ENCODE results near the gene MRPS14. TPM values are rescaled to one million over a fixed set of nuclear protein-coding genes. Genes with fewer than 3 reads are reported as not detected.

The MRPS14 gene

GRCh38 chr1:174964261-174964971 lies 58.8 kb downstream of the MRPS14 start:
- H3K27me3 ChIP-seq (ENCODE audit: control insufficient read depth in 1 of 2, insufficient read depth in 1 of 2, low read length in 2 of 2) = no peaks in the 10 kb centered on the region
- H4K8ac ChIP-seq (ENCODE audit: low read length) = no peak overlapping the region
- no peak overlapping the region for H3K27ac ChIP-seq (ENCODE audit: low read length, poor library complexity, severe bottlenecking)
- H3K14ac ChIP-seq (ENCODE audit: low read length in 2 of 2) = no peak overlapping the region
- H2BK120ac ChIP-seq (ENCODE audit: low read depth, low read length) = no peak overlapping the region
- no peak overlapping the region for H2AK5ac ChIP-seq (ENCODE audit: low read length, severe bottlenecking)
- peak; percentile 65 for DNase-seq
- H4K91ac ChIP-seq (ENCODE audit: low read length) = no peak overlapping the region
- no peak overlapping the region for H2AFZ ChIP-seq (ENCODE audit: low read depth, low read length)
- no peak overlapping the region for H3K4ac ChIP-seq (ENCODE audit: low read depth in 1 of 2, low read length in 2 of 2)
- no peak overlapping the region for H3K4me3 ChIP-seq (ENCODE audit: insufficient read depth in 1 of 2, low read depth in 1 of 2, low read length in 2 of 2)
- 73% methylated on average over 5 of the region's 6 CpGs for WGBS
- H3K23ac ChIP-seq (ENCODE audit: low read length in 2 of 2) = no peak overlapping the region
- H3K9ac ChIP-seq (ENCODE audit: low read length) = peak overlapping the region; percentile 56
- H2BK12ac ChIP-seq (ENCODE audit: low read length in 2 of 2) = no peak overlapping the region
- peaks cover 4% of the 10 kb centered on the region for H3K4me1 ChIP-seq (ENCODE audit: control insufficient read depth, insufficient read depth, low read depth, low read length)
- no peaks in the 10 kb centered on the region for H3K9me3 ChIP-seq (ENCODE audit: control insufficient read depth, low read length)
- no peak overlapping the region for H3K4me2 ChIP-seq (ENCODE audit: low read length, poor library complexity, severe bottlenecking)
- H2BK5ac ChIP-seq (ENCODE audit: low read depth, low read length, poor library complexity, severe bottlenecking) = no peak overlapping the region
- H2BK15ac ChIP-seq (ENCODE audit: low read depth, poor library complexity, severe bottlenecking) = no peak overlapping the region
- H3K79me1 ChIP-seq (replicated peaks; ENCODE audit: low read length, poor library complexity, severe bottlenecking) = no peaks in the 10 kb centered on the region
- no peak overlapping the region for H3K18ac ChIP-seq (ENCODE audit: low read depth in 1 of 2, low read length in 2 of 2)
- H3K36me3 ChIP-seq (ENCODE audit: control insufficient read depth in 1 of 2, insufficient read depth in 2 of 2, low read depth in 1 of 2, low read length in 2 of 2) = peaks cover 0 to under 1% of the 10 kb centered on the region in 2 experiments

- H3K9ac ChIP-seq (ENCODE audit: low read length) = peak overlapping the region; percentile 56
- H3K27ac ChIP-seq (ENCODE audit: low read length, poor library complexity, severe bottlenecking) = no peak overlapping the region
- no peak overlapping the region for H3K4ac ChIP-seq (ENCODE audit: low read depth in 1 of 2, low read length in 2 of 2)
- H4K8ac ChIP-seq (ENCODE audit: low read length) = no peak overlapping the region
- H2AK5ac ChIP-seq (ENCODE audit: low read length, severe bottlenecking) = no peak overlapping the region
- H3K23ac ChIP-seq (ENCODE audit: low read length in 2 of 2) = no peak overlapping the region
- DNase-seq = no peak
- no peak overlapping the region for H4K91ac ChIP-seq (ENCODE audit: low read length)
- H3K18ac ChIP-seq (ENCODE audit: low read depth in 1 of 2, low read length in 2 of 2) = no peak overlapping the region
- H3K4me2 ChIP-seq (ENCODE audit: low read length, poor library complexity, severe bottlenecking) = no peak overlapping the region
- H2BK5ac ChIP-seq (ENCODE audit: low read depth, low read length, poor library complexity, severe bottlenecking) = no peak overlapping the region
- H2BK12ac ChIP-seq (ENCODE audit: low read length in 2 of 2) = no peak overlapping the region
- H3K9me3 ChIP-seq (ENCODE audit: control insufficient read depth, low read length) = no peaks in the 10 kb centered on the region
- no peak overlapping the region for H3K14ac ChIP-seq (ENCODE audit: low read length in 2 of 2)
- H3K4me1 ChIP-seq (ENCODE audit: control insufficient read depth, insufficient read depth, low read depth, low read length) = peaks cover 4% of the 10 kb centered on the region
- H3K27me3 ChIP-seq (ENCODE audit: control insufficient read depth in 1 of 2, insufficient read depth in 1 of 2, low read length in 2 of 2) = no peaks in the 10 kb centered on the region
- H2BK120ac ChIP-seq (ENCODE audit: low read depth, low read length) = no peak overlapping the region
- H3K79me1 ChIP-seq (replicated peaks; ENCODE audit: low read length, poor library complexity, severe bottlenecking) = no peaks in the 10 kb centered on the region
- H3K36me3 ChIP-seq (ENCODE audit: control insufficient read depth in 1 of 2, insufficient read depth in 2 of 2, low read depth in 1 of 2, low read length in 2 of 2) = no peaks in the 10 kb centered on the region
- no peak overlapping the region for H2AFZ ChIP-seq (ENCODE audit: low read depth, low read length)
- no peak overlapping the region for H2BK15ac ChIP-seq (ENCODE audit: low read depth, poor library complexity, severe bottlenecking)
- H3K4me3 ChIP-seq (ENCODE audit: insufficient read depth in 1 of 2, low read depth in 1 of 2, low read length in 2 of 2) = no peak overlapping the region
- 88% methylated on average over 1 of the region's 2 CpGs for WGBS
Measured at GRCh38 chr1:174963529-174964125, 59.6 kb downstream of the MRPS14 start.

Small RNA genes within 50 kb of the gene (small RNA-seq; reads per million reads assigned to genes)
- not detected for gene RF00019 (ENCODE audit: low read depth)
- not detected for gene RNU6-307P (ENCODE audit: low read depth)

Data from mesenchymal stem cell (in vitro differentiated cells and primary cell).